Neutrophil (primary cell): ENCODE measurements around the gene NACC2.
A peak's percentile ranks its signal among the peaks of the same experiment; 100 is the strongest.

ENCODE experiments used
- H3K27ac ChIP-seq: fragments of 200-600 bp; sonication (generic); 2 replicates; pipeline ENCODE4 v1.5.1; 2016; ENCODE audit warnings: mild to moderate bottlenecking, moderate library complexity
- H3K27me3 ChIP-seq: fragments of 200-600 bp; sonication (generic); 2 replicates; pipeline ENCODE4 v1.6.0; 2016; ENCODE audit warnings: mild to moderate bottlenecking
- H3K36me3 ChIP-seq: fragments of 200-600 bp; sonication (generic); 2 replicates; pipeline ENCODE4 v1.5.1; 2017
- H3K4me1 ChIP-seq, 2 experiments: fragments of 200-600 bp in 1 of 2; sonication (generic) in 1 of 2; 1 replicate in 1 of 2; 2 replicates in 1 of 2; pipeline versions ENCODE4 v1.5.1 to v1.6.1; 2013 to 2016; ENCODE audit warnings: low read depth in 1 of 2, low read length in 1 of 2, mild to moderate bottlenecking in 1 of 2, moderate library complexity in 1 of 2; ENCODE audit not compliant: control insufficient read depth in 1 of 2, insufficient read depth in 1 of 2
- H3K4me3 ChIP-seq, 2 experiments: fragments of 200-600 bp in 1 of 2; sonication (generic) in 1 of 2; 1 replicate in 1 of 2; 2 replicates in 1 of 2; pipeline ENCODE4 v1.5.1; 2013 to 2016; ENCODE audit warnings: low read depth in 1 of 2, low read length in 1 of 2, mild to moderate bottlenecking in 1 of 2, moderate library complexity in 1 of 2
- H3K9me3 ChIP-seq: fragments of 200-600 bp; sonication (generic); 2 replicates; pipeline ENCODE4 v1.5.1; 2016
- TF ChIP-seq, protein P1 (sequence below): fragments of 200-600 bp; sonication (generic); IDR thresholded peaks from 2 replicates; pipeline ENCODE4 v1.5.1; 2016; ENCODE audit warnings: antibody characterized with exemption

Gene NACC2

GRCh38 chr9:135960411-135961276 lies 134.4 kb downstream of the NACC2 start:
- Histone ChIP-seq H3K9me3 (no peaks in the 10 kb centered on the region), H3K27me3 (peaks cover 8% of the 10 kb centered on the region), H3K4me1 (peaks cover 27 to 34% of the 10 kb centered on the region in 2 experiments), H3K27ac (peak overlapping the region; percentile 89), H3K4me3 (peak overlapping the region; percentile 64 to 85), H3K36me3 (peaks cover 6% of the 10 kb centered on the region)
- TF ChIP-seq, protein P1, sequence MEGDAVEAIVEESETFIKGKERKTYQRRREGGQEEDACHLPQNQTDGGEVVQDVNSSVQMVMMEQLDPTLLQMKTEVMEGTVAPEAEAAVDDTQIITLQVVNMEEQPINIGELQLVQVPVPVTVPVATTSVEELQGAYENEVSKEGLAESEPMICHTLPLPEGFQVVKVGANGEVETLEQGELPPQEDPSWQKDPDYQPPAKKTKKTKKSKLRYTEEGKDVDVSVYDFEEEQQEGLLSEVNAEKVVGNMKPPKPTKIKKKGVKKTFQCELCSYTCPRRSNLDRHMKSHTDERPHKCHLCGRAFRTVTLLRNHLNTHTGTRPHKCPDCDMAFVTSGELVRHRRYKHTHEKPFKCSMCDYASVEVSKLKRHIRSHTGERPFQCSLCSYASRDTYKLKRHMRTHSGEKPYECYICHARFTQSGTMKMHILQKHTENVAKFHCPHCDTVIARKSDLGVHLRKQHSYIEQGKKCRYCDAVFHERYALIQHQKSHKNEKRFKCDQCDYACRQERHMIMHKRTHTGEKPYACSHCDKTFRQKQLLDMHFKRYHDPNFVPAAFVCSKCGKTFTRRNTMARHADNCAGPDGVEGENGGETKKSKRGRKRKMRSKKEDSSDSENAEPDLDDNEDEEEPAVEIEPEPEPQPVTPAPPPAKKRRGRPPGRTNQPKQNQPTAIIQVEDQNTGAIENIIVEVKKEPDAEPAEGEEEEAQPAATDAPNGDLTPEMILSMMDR = no peak

DNA sequence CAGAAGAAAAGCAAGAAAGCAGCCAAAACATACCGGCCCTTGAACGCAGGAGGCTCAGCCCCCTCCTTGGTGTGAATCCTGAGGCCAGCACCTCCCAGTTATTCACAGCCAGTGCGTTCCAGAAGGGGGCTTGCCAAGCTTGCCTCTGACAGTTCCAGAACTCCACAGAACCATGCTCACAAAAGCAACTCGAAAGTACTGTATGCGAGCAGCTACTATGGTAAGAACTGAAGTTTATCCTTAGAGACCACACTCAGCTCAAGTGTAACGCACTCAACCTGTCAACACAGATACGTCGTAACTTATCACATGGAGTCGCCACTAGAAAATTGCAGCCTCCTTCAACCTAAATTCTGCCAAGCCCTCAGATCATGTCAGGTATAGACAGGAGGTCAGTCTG lies 135.3 kb downstream of the NACC2 start:
- Histone ChIP-seq H3K4me3 (peak overlapping the region; percentile 64 to 85), H3K4me1 (peaks cover 27 to 34% of the 10 kb centered on the region in 2 experiments), H3K27ac (peak overlapping the region; percentile 89), H3K36me3 (peaks cover 9% of the 10 kb centered on the region), H3K9me3 (no peaks in the 10 kb centered on the region), H3K27me3 (peaks cover 8% of the 10 kb centered on the region)
- TF ChIP-seq, protein P1 = no peak

DNA sequence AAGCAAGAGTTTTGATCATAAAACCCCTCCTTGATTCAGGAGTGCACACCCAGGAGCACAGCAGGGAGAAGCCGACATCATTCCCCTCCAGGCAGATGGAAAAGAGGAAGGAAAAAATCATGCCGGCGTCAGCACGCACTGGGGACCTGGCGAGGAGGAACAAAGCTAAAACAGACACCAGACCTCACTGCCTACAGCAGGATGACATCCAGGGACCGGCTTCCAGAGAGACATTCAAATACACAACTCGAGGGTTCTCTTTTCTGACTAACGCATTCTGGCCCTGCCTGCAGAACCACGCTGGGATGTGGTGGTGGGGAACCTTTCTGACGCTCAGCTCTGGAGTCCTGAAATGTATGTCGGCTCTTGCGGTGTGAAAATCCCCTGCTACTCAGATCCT lies 136.6 kb downstream of the NACC2 start:
- H3K9me3 ChIP-seq = no peaks in the 10 kb centered on the region
- H3K27me3 ChIP-seq = peaks cover 8% of the 10 kb centered on the region
- H3K4me3 ChIP-seq = no peak overlapping the region
- peak overlapping the region; percentile 46 for H3K27ac ChIP-seq
- H3K36me3 ChIP-seq = peaks cover 21% of the 10 kb centered on the region
- TF ChIP-seq, protein P1 = no peak
- H3K4me1 ChIP-seq = peaks cover 27 to 34% of the 10 kb centered on the region in 2 experiments

DNA sequence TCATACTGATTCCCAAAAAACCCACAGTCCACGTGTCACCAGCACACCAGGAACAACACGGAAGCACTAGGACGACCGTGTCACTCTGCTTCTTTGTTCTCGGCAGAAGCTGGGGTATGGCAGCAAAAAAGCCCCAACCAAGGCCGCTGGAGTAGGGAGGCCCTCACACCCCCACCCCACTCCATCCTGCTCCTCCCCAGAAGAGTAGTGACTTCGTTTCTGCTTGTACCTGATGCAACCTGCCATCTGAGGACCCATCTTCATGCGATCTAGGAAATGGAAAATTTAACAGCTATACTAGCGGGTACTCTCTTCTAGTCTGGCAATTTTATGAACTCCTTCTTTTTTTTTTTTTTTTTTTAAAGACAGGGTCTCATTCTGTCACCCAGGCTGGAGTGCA lies 137.7 kb downstream of the NACC2 start:
- peaks cover 2% of the 10 kb centered on the region for H3K27me3 ChIP-seq
- H3K9me3 ChIP-seq = no peaks in the 10 kb centered on the region
- peaks cover 31% of the 10 kb centered on the region for H3K36me3 ChIP-seq
- no peak overlapping the region for H3K4me3 ChIP-seq
- H3K4me1 ChIP-seq = peaks cover 27 to 34% of the 10 kb centered on the region in 2 experiments
- no peak overlapping the region for H3K27ac ChIP-seq
- TF ChIP-seq, protein P1 = no peak

GRCh38 chr9:135956802-135957174 lies 138.3 kb downstream of the NACC2 start:
- Histone ChIP-seq H3K36me3 (peaks cover 37% of the 10 kb centered on the region), H3K27ac (no peak overlapping the region), H3K4me3 (no peak overlapping the region), H3K9me3 (no peaks in the 10 kb centered on the region), H3K27me3 (no peaks in the 10 kb centered on the region), H3K4me1 (peaks cover 26 to 31% of the 10 kb centered on the region in 2 experiments)
- TF ChIP-seq, protein P1 = no peak
